GM10248 (cell line): ENCODE measurements around the gene KDM2A.

Source experiments
- CTCF ChIA-PET: fragments of 300-600 bp; sonication (Branson Sonifier 250); formaldehyde crosslinking; extraction: SDS; loops from one replicate; lab custom pipeline; 2021; ENCODE audit warnings: antibody characterized with exemption; lab: Yijun Ruan, JAX
- POLR2A ChIA-PET: fragments of 350-650 bp; sonication (Branson Sonifier 250); formaldehyde crosslinking; extraction: SDS; loops from one replicate; lab custom pipeline; 2020; ENCODE audit warnings: antibody characterized with exemption; lab: Yijun Ruan, JAX
- DNase-seq: peaks from one replicate; pipeline ENCODE4 v3.0.0; 2012; ENCODE audit errors: extremely low spot score
- TF ChIP-seq, protein P1 (sequence below): IDR thresholded peaks from 2 replicates; pipeline ENCODE4 v1.5.1; 2012; ENCODE audit warnings: mild to moderate bottlenecking, low read depth; ENCODE audit errors: extremely low read depth, missing control alignments, control extremely low read depth

Gene KDM2A

GRCh38 chr11:67301951-67302516 lies 183.0 kb downstream of the KDM2A start:
- ChIA-PET POLR2A (no interaction called here), CTCF (interaction anchor here (0.8 to 1.9 kb wide), 5 partner anchors 8 to 49 kb away, joined by 3 to 9 read pairs (median 4); partner anchors contain the start of gene ANKRD13D)
- TF ChIP-seq, protein P1, sequence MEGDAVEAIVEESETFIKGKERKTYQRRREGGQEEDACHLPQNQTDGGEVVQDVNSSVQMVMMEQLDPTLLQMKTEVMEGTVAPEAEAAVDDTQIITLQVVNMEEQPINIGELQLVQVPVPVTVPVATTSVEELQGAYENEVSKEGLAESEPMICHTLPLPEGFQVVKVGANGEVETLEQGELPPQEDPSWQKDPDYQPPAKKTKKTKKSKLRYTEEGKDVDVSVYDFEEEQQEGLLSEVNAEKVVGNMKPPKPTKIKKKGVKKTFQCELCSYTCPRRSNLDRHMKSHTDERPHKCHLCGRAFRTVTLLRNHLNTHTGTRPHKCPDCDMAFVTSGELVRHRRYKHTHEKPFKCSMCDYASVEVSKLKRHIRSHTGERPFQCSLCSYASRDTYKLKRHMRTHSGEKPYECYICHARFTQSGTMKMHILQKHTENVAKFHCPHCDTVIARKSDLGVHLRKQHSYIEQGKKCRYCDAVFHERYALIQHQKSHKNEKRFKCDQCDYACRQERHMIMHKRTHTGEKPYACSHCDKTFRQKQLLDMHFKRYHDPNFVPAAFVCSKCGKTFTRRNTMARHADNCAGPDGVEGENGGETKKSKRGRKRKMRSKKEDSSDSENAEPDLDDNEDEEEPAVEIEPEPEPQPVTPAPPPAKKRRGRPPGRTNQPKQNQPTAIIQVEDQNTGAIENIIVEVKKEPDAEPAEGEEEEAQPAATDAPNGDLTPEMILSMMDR = no peak
- no peak for DNase-seq

DNA sequence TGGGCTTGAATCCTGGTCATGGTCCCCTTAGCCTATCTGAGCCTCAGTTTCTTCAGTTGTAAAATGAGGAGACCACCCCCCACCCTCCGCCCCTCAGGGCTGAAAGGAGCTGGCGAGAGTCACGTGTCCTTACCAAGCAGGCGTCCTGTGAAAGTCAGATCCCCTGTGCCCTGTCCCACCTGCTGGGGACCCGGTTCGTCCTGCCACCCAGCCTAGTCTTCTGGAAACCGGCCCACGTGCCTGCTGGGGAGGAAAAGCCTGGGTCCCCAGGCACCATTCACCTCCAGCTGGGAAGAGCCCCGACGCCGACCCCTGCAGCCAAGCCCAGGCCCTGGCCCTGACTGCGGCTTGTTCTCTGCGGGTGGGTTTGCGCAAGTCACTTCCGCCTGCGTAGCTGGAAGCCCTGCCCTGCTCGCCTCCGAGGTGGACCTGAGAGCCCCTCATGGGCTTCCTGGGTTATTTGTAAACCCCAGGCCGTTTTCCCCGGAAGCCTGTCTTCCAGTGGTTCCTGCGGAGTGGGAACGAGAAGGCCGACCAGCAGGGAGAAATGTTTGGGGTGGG lies 183.6 kb downstream of the KDM2A start:
- CTCF ChIA-PET = interaction anchor here (0.9 to 1.8 kb wide), 3 partner anchors 14 to 43 kb away, joined by 3 to 5 read pairs (median 4); partner anchors contain the start of gene ANKRD13D
- TF ChIP-seq, protein P1 = no peak
- no peak for DNase-seq
- POLR2A ChIA-PET = no interaction called here

- POLR2A ChIA-PET = no interaction called here
- peak; percentile 54 for DNase-seq
- CTCF ChIA-PET = interaction anchor here (0.9 to 1.8 kb wide), 3 partner anchors 14 to 42 kb away, joined by 3 to 5 read pairs (median 4); partner anchors contain the start of gene ANKRD13D
- TF ChIP-seq, protein P1 = no peak
Observed at GRCh38 chr11:67303132-67303834, 184.2 kb downstream of the KDM2A start, which contains the start of gene SSH3. Gene SSH3, plus strand, starts transcription at chr11:67303530. Its CDS starts 96 bp downstream, at chr11:67303626.

DNA sequence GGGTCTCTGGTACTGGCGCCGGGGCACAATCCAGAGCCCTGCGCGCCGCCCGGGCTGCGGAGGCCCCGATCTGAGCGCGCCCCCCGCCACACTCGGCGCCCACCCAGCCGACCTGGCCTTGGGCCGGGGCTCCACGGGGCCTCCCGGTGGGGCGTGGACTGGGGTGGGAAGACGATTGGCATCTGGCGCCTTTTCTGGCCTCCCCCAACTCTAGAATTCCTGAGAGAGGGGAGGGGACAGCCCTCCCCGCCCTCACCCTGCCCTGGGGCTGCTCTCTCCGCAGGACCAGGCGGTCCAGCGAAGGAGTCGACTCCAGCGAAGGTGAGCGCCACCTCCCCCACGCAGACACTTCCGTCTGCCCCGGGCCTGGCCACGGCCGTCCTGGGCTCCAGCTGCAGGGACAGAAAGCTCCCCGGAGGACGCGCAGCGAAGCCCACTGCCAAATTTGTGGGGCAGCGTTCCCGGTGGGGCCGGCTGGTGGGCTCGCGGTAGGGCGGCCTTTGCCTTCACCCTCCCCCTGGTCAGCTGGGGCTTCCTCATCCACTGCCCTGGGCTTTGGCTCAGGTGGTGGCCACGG lies 184.9 kb downstream of the KDM2A start:
- CTCF ChIA-PET = interaction anchor here (1.3 kb wide), 1 partner anchor 85 kb away, joined by 4 read pairs; no protein-coding TSS in a partner anchor
- TF ChIP-seq, protein P1 = no peak
- no peak for DNase-seq
- POLR2A ChIA-PET = no interaction called here

DNA sequence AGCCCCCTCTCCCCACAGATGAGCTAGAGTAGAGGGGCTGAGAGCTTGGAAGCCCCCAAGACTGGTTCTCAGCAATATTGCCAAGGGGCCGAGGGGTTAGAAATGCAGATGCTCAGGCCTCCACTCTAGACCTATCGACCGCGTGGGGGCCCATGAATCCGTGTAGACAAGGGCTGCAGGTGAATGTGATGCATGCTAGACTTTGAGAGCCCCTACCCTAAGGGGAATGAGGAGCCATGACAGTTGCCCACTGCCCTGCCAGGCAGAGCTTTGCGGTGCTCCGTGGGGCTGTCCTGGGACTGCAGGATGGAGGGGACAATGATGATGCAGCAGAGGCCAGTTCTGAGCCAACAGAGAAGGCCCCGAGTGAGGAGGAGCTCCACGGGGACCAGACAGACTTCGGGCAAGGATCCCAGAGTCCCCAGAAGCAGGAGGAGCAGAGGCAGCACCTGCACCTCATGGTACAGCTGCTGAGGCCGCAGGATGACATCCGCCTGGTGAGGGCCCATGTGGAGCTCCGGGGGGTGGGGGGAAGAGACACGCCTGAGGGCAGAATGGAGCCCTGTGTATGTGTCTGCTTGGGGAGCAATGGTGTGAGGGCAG lies 185.5 kb downstream of the KDM2A start:
- POLR2A ChIA-PET = no interaction called here
- DNase-seq = no peak
- TF ChIP-seq, protein P1 = no peak
- CTCF ChIA-PET = interaction anchor here (0.8 to 1.3 kb wide), 3 partner anchors 13 to 85 kb away, joined by 3 to 7 read pairs (median 4); no protein-coding TSS in a partner anchor
